HG02981 (cell line): Measurements from ENCODE around the gene ANKRD27.
"Not testable (repeated sequence)": the region's sequence is repeated elsewhere in the genome, so short reads cannot be mapped to it uniquely, and the experiment has no call there.

Source experiments
- ATAC-seq: cut with Tn5 transposase; IDR thresholded peaks from one replicate; pipeline ENCODE4 v1.9.1; 2021; ENCODE audit warnings: mild to moderate bottlenecking, moderate library complexity; ENCODE audit not compliant: unreplicated experiment

ANKRD27 gene

DNA sequence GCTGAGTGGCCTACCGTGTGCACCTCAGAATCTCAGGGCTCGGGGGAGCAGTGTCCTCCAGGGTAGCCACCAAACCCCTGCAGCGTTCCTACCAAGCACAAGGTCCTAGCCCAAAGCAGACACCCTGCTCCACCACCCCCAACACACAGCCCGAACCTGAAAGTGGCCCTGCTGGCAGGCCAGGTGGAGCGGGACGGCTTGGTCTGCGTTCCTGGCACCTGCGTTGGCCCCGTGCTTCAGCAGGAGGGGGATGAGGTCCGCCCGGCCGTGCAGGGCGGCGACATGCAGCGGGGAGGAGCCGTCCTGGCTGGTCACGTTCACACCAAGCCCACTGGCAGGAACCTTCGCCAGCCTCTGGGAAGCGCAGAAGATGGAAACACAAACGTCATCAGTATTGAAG is 67.5 kb downstream of the ANKRD27 start:
- ATAC-seq: no peak

- no peak for ATAC-seq
Measured at GRCh38 chr19:32606289-32606688, 68.7 kb downstream of the ANKRD27 start.

GRCh38 chr19:32605544-32605943 is 69.4 kb downstream of the ANKRD27 start:
- no peak for ATAC-seq

- ATAC-seq: no peak
Measured at GRCh38 chr19:32603961-32604360, 71.0 kb downstream of the ANKRD27 start.

DNA sequence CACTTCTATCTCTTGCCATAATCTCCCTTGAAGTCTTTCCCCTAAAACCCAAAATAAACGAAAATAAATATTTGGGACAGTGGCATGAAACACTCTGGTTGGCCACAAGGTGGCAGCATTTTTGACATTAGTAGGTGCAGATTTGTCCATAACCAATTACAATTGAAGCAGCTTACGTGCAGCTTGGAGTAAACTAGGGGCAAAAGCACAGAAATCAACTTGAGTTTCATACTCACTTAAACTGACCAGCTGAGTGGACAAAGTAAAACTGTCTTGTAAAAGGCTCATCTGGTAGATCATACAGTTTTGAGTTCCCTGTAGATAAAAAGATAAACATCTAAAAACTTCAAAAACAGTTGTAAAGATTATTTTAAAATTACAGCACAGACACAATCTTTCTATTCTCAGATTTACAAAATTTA is 75.2 kb downstream of the ANKRD27 start:
- no peak for ATAC-seq

- ATAC-seq: no peak
Measured at GRCh38 chr19:32599258-32599657, 75.7 kb downstream of the ANKRD27 start.

- ATAC-seq: no peak
Measured at GRCh38 chr19:32598022-32598421, 77.0 kb downstream of the ANKRD27 start.

- ATAC-seq: no peak
Measured at GRCh38 chr19:32595491-32595890, 79.5 kb downstream of the ANKRD27 start.

- ATAC-seq: no peak
Measured at GRCh38 chr19:32594021-32594420, 81.0 kb downstream of the ANKRD27 start.

DNA sequence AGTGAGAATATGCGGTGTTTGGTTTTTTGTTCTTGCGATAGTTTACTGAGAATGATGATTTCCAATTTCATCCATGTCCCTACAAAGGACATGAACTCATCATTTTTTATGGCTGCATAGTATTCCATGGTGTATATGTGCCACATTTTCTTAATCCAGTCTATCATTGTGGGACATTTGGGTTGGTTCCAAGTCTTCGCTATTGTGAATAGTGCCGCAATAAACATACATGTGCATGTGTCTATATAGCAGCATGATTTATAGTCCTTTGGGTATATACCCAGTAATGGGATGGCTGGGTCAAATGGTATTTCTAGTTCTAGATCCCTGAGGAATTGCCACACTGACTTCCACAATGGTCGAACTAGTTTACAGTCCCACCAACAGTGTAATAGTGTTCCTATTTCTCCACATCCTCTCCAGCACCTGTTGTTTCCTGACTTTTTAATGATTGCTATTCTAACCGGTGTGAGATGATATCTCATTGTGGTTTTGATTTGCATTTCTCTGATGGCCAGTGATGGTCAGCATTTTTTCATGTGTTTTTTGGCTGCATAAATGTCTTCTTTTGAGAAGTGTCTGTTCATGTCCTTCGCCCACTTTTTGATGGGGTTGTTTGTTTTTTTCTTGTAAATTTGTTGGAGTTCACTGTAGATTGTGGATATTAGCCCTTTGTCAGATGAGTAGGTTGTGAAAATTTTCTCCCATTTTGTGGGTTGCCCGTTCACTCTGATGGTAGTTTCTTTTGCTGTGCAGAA is 87.1 kb downstream of the ANKRD27 start:
- ATAC-seq: not testable (repeated sequence)

- no peak for ATAC-seq
Measured at GRCh38 chr19:32581705-32582179, 93.2 kb downstream of the ANKRD27 start.

DNA sequence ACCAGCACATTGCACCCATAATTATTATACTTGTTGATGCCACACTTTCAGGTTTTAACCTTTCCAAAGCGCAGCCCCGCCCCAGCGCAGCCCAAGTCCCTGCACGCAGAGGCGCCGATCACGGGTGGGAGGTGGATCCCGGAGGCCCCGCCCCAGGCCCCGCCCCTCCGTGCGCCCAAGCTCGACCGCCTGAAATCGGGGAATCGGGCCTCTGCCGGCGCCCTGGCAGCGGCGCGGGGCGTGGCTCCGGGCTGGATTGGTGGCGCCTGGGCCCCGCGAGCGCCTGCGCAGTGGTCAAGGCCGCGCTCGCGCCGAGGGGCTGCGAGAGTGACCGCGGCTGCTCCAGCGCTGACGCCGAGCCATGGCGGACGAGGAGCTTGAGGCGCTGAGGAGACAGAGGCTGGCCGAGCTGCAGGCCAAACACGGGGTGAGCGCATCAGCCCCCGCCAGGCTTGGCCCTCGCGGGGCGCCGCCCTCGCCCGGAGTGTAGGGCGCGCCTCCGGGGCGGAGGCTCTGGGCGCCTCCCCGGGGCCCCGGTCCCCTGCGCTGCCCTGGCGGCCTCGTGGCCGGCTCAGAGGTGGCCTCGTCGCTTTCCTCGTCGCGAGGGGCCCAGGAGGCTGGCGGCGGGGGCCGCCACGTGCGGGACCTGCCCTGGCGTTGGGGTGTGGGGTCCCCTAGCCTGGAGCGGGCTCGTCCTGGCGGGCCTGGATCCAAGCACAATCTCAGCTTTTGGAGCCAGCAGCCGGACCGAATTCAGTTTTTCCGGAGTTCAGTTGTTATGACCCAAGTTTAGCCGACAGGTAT is 93.9 kb downstream of the ANKRD27 start, which contains the start of gene PDCD5:
Gene PDCD5 (plus strand): TSS at position 290 of the 804 bp plus-strand sequence. CDS start 72 bp downstream, at position 362.
- ATAC-seq: peak; percentile 88

DNA sequence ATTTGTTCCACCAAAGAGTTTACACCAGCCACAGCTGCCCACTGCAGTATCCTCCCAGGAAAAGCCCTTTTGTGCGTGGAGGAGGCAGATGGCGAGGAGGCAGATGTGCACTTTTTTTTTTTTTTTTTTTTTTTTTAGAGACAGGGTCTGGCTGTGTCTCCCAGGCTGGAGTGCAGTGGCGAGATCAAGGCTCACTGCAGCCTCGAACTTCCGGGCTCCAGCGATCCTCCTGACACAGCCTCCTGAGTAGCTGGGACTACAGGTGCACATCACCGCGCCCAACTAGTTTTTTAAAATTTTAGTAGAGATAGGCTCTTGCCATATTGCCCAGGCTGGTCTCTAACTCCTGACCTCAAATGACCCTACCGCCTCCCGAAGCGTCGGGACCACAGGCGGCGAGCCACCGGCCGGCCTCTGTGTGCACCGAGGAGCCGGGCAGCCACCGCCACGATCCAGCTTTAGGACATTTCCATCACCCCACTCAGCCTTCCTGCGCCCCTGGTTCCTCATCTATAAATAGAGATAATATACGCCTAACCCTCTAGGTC is 94.6 kb downstream of the ANKRD27 start:
- peak; percentile 27 for ATAC-seq

- ATAC-seq: no peak
Measured at GRCh38 chr19:32576790-32577189, 98.2 kb downstream of the ANKRD27 start.

DNA sequence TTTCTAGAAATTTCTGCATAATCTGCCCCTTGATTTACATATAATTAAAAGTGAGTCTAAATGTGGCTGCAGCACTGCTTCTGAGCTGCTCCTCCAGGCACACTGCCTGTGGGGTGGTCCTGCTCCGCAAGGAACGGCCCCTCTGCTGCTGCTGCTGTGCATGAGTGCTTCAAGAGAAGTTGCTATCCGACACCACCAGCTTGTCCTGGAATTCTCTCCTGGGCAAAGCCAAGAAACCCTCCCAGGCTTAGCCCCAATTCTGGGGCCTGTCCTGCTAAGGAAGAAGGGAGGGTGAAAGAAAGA is 101.5 kb downstream of the ANKRD27 start:
- ATAC-seq: no peak

DNA sequence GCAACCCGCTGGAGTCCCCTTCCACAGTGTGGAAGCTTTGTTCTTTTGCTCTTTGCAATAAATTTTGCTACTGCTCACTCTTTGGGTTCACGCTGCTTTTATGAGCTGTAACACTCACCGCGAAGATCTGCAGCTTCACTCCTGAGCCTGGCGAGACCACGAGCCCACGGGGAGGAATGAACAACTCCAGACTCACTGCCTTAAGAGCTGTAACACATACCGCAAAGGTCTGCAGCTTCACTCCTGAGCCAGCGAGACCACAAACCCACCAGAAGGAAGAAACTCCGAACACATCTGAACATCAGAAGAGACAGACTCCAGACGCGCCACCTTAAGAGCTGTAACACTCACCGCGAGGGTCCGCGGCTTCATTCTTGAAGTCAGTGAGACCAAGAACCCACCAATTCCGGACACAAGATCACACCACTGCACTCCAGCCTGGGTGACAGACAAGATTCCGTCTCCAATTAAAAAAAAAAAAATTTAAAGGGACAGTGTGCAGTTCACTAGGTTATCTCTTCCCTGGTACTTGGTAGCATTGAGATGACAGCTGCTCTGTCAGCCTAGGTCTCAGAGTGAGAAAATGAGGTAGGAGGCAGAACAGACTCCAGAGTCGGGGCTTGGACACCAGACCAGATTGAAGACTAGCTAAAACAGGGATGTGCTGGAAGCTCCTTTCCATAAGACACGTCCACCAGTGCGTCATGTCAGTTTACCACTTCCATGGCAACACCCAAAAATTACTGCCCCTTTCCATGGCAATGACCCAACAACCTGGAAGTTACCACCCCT is 102.1 kb downstream of the ANKRD27 start:
- not testable (repeated sequence) for ATAC-seq

GRCh38 chr19:32571471-32572075 is 103.4 kb downstream of the ANKRD27 start:
- not testable (repeated sequence) for ATAC-seq

GRCh38 chr19:32570081-32570785 is 104.7 kb downstream of the ANKRD27 start:
- ATAC-seq: no peak

- ATAC-seq: no peak
Measured at GRCh38 chr19:32567486-32567885, 107.5 kb downstream of the ANKRD27 start.
